DND-41 (cell line): ENCODE measurements around the gene ZNF724.
A peak's percentile ranks its signal among the peaks of the same experiment; 100 is the strongest.
"Not testable (repeated sequence)": the region's sequence is repeated elsewhere in the genome, so short reads cannot be mapped to it uniquely, and the experiment has no call there.

Experiments
- ATAC-seq: fragments of 200-7000 bp; cut with Tn5 transposase; 3 replicates; pipeline ENCODE4 v1.9.1; 2021; ENCODE audit warnings: low read depth; ENCODE audit not compliant: insufficient read depth
- DNase-seq: peaks from one replicate; pipeline ENCODE4 v3.0.0-alpha.2; 2020
- H2AFZ ChIP-seq: 2 replicates; pipeline ENCODE4 v1.6.0; 2012; ENCODE audit warnings: low read depth, low read length
- H3K27ac ChIP-seq: 2 replicates; pipeline ENCODE4 v1.5.1; 2012; ENCODE audit warnings: low read length, inconsistent platforms
- H3K27me3 ChIP-seq: fragments of 200-600 bp; sonication (generic); 2 replicates; pipeline ENCODE4 v1.6.0; 2012; ENCODE audit warnings: low read length, mild to moderate bottlenecking, inconsistent platforms; ENCODE audit not compliant: insufficient read depth, poor library complexity
- H3K36me3 ChIP-seq: 2 replicates; pipeline ENCODE4 v1.5.1; 2012; ENCODE audit warnings: low read length, inconsistent platforms; ENCODE audit not compliant: insufficient read depth
- H3K4me1 ChIP-seq: 2 replicates; pipeline ENCODE4 v1.5.1; 2012; ENCODE audit warnings: mild to moderate bottlenecking, low read length; ENCODE audit not compliant: insufficient read depth
- H3K4me2 ChIP-seq: 2 replicates; pipeline ENCODE4 v1.6.0; 2012; ENCODE audit warnings: mild to moderate bottlenecking, moderate library complexity, low read length, inconsistent platforms; ENCODE audit not compliant: insufficient read depth
- H3K4me3 ChIP-seq, 2 experiments: fragments of 200-600 bp in 1 of 2; shearing (Covaris generic) in 1 of 2; 2 replicates each; pipeline ENCODE4 v1.5.1; 2012 to 2016; ENCODE audit warnings: inconsistent platforms in 2 of 2, low read length in 2 of 2, mild to moderate bottlenecking in 2 of 2, low read depth in 1 of 2, moderate library complexity in 1 of 2
- H3K79me2 ChIP-seq: 2 replicates; pipeline ENCODE4 v1.6.0; 2012; ENCODE audit warnings: low read length, inconsistent platforms; ENCODE audit not compliant: insufficient read depth
- H3K9ac ChIP-seq: 2 replicates; pipeline ENCODE4 v1.6.0; 2012; ENCODE audit warnings: low read depth, mild to moderate bottlenecking, inconsistent platforms, low read length, moderate library complexity
- H3K9me3 ChIP-seq: 2 replicates; pipeline ENCODE4 v1.5.1; 2012; ENCODE audit warnings: low read length, moderate library complexity, mild to moderate bottlenecking, inconsistent platforms; ENCODE audit not compliant: insufficient read depth, severe bottlenecking
- H4K20me1 ChIP-seq: 2 replicates; pipeline ENCODE4 v1.6.0; 2012; ENCODE audit warnings: low read length; ENCODE audit not compliant: insufficient read depth
- EZH2 ChIP-seq: IDR thresholded peaks from 3 replicates; pipeline ENCODE4 v1.6.1; 2012; ENCODE audit warnings: borderline replicate concordance, low read depth, mild to moderate bottlenecking, moderate library complexity, low read length, inconsistent platforms; ENCODE audit not compliant: severe bottlenecking
- TF ChIP-seq, protein P1 (sequence below): IDR thresholded peaks from 2 replicates; pipeline ENCODE4 v1.5.1; 2012; ENCODE audit warnings: borderline replicate concordance, low read length, moderate library complexity, mild to moderate bottlenecking; ENCODE audit not compliant: poor library complexity, severe bottlenecking; ENCODE audit errors: extremely low read depth

ZNF724 gene

DNA sequence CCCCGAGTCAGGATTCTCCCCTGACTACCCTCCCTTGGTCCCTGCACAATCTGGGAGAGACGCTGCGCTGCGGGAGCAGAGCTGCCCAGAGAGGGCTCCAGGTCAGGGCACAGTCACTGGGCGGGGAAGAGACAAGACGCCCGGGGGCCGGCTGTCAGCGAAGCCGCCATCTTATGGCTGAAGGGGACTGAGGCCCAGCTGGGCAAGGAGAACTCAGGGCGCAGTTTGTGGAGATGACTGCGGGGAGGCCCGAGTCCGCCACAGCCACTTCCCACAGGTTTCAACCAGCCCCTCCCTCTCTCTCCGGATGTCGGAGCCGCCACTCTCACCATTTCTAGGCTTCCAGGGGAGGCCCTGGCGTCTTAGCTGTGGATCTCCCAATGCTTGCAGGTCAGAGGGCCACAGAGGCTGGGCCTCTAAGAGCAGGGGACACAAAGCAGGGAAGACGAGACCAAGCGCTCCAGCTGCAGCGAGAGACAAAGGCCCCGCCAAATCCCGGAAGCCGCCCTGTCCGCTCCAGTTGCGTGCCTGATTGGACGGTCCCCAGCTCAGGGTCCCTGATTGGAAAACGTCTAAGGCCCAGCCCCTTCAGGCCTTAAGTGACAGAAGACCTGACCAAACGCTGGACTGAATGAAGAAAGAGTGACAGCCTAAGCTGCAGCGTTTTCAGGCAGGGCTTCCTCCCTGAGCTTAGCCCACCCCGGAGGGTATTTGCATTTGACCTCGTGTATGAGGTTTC, at the start of gene ZNF724:
TSS of gene ZNF724 (minus strand) at position 484 of the 739 bp plus-strand sequence. CDS start at position 332, 152 bp downstream.
- H3K4me1 ChIP-seq, result peaks cover 25% of the 10 kb centered on the region
- DNase-seq (peak; percentile 97), ATAC-seq (peak; percentile 98)
- no peaks in the 10 kb centered on the region for H4K20me1 ChIP-seq
- H2AFZ ChIP-seq, result peak within 1 kb of the TSS; percentile 80
- TF ChIP-seq, protein P1, sequence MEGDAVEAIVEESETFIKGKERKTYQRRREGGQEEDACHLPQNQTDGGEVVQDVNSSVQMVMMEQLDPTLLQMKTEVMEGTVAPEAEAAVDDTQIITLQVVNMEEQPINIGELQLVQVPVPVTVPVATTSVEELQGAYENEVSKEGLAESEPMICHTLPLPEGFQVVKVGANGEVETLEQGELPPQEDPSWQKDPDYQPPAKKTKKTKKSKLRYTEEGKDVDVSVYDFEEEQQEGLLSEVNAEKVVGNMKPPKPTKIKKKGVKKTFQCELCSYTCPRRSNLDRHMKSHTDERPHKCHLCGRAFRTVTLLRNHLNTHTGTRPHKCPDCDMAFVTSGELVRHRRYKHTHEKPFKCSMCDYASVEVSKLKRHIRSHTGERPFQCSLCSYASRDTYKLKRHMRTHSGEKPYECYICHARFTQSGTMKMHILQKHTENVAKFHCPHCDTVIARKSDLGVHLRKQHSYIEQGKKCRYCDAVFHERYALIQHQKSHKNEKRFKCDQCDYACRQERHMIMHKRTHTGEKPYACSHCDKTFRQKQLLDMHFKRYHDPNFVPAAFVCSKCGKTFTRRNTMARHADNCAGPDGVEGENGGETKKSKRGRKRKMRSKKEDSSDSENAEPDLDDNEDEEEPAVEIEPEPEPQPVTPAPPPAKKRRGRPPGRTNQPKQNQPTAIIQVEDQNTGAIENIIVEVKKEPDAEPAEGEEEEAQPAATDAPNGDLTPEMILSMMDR, result no peak
- no peak for TF ChIP-seq EZH2
- H3K9me3 ChIP-seq, result peaks cover 29% of the 10 kb centered on the region
- peaks cover 44% of the 10 kb centered on the region for H3K36me3 ChIP-seq
- peaks cover 55% of the 10 kb centered on the region for H3K79me2 ChIP-seq
- peak within 1 kb of the TSS; percentile 90 for H3K27ac ChIP-seq
- peak within 1 kb of the TSS; percentile 70 for H3K4me2 ChIP-seq
- H3K9ac ChIP-seq, result peak within 1 kb of the TSS; percentile 76
- no peaks in the 10 kb centered on the region for H3K27me3 ChIP-seq
- H3K4me3 ChIP-seq, result peak within 1 kb of the TSS; percentile 72 to 85

DNA sequence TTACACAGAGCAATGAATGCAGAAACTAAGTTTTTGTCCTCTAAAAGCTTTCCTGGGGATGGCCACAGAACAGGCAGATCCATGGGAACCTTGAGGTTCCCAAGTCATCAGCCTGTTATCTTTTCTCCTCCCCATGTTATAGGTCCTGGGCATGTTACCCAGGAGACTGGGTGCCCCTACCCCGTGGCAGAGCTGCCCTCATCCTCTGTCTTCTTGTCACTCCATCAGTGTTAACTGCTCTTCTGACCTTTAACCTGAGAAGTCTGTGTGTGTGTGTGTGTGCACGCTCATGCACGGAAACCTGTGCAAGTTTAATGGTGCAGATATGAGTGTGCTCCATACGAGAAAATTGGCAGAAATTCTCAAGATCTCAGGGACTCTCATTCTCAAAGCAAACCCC, 43.9 kb upstream of the ZNF724 start:
- Histone ChIP-seq H2AFZ (no peak overlapping the region), H3K9ac (no peak overlapping the region), H3K27me3 (no peaks in the 10 kb centered on the region), H3K4me2 (no peak overlapping the region), H3K4me3 (no peak overlapping the region), H3K27ac (no peak overlapping the region), H3K36me3 (no peaks in the 10 kb centered on the region), H3K9me3 (no peaks in the 10 kb centered on the region), H4K20me1 (no peaks in the 10 kb centered on the region), H3K4me1 (no peaks in the 10 kb centered on the region), H3K79me2 (no peaks in the 10 kb centered on the region)
- TF ChIP-seq, protein P1, result no peak
- TF ChIP-seq EZH2, result no peak
- ATAC-seq (no peak), DNase-seq (no peak)

DNA sequence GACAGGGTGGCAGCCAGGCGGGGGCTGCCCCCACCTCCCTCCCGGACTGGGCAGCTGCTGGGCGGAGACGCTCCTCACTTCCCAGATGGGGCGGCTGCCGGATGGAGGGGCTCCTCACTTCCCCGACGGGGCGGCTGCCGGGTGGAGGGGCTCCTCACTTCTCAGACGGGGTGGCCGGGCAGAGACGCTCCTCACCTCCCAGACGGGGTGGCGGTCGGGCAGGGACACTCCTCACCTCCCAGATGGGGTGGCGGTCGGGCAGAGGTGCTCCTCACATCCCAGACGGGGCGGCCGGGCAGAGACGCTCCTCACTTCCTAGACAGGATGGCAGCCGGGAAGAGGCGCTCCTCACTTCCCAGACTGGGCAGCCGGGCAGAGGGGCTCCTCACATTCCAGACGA, 39.8 kb upstream of the ZNF724 start:
- not testable (repeated sequence) for H3K79me2 ChIP-seq, H2AFZ ChIP-seq, H3K9ac ChIP-seq, H3K9me3 ChIP-seq, ATAC-seq, DNase-seq, H3K36me3 ChIP-seq, H3K4me3 ChIP-seq, H3K4me2 ChIP-seq, H3K27ac ChIP-seq, H3K4me1 ChIP-seq, H4K20me1 ChIP-seq, H3K27me3 ChIP-seq

DNA sequence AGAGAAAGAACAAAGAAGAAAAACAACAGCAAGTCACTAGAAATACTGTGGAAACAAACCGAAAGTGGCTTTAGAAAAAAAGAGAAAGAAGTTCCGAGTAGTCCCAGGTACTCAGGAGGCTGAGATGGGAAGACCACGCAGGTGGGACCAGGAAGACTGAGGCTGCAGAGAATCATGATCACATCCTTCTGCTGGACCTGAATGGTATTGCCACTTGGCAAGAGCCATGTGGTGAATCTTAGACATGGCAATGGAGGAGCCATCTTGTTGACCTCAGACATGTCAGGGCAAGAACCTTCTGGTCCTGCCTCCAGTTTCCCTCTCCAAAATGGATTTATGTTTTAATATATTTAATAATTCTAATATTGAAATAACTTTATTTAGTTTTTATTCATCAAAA, 37.4 kb upstream of the ZNF724 start:
- no peak overlapping the region for H3K4me3 ChIP-seq
- H3K9ac ChIP-seq, result no peak overlapping the region
- no peak overlapping the region for H3K4me2 ChIP-seq
- no peaks in the 10 kb centered on the region for H3K36me3 ChIP-seq
- ATAC-seq (no peak), DNase-seq (no peak)
- no peaks in the 10 kb centered on the region for H3K27me3 ChIP-seq
- H2AFZ ChIP-seq, result no peak overlapping the region
- TF ChIP-seq, protein P1, result no peak
- no peak for TF ChIP-seq EZH2
- no peak overlapping the region for H3K27ac ChIP-seq
- H3K9me3 ChIP-seq, result no peaks in the 10 kb centered on the region
- H4K20me1 ChIP-seq, result no peaks in the 10 kb centered on the region
- H3K4me1 ChIP-seq, result peaks cover 4% of the 10 kb centered on the region; the same call in 1 of the 2 replicates
- H3K79me2 ChIP-seq, result no peaks in the 10 kb centered on the region
